A549 (cell line): ENCODE data around the gene RUNX2.

Experiments used
- CTCF ChIP-seq: fragments of >200 bp; sonication (Bioruptor Twin); formaldehyde crosslinking; IDR thresholded peaks from 3 replicates; pipeline ENCODE4 v1.5.1; 2016
- HOXA7 ChIP-seq: fragments of 250-450 bp; sonication (Bioruptor Pico); IDR thresholded peaks from 2 replicates; pipeline ENCODE4 v1.5.0; 2020; ENCODE audit warnings: mild to moderate bottlenecking, moderate library complexity
- JUN ChIP-seq, 2 experiments: fragments of >200 bp; sonication (Bioruptor Twin); formaldehyde crosslinking; IDR thresholded peaks; 2 replicates in 1 of 2; 3 replicates in 1 of 2; pipeline ENCODE4 v1.6.1; 2016 to 2017
- NR3C1 ChIP-seq: fragments of >200 bp; sonication (Bioruptor Twin); formaldehyde crosslinking; IDR thresholded peaks from 3 replicates; pipeline ENCODE4 v1.6.1; 2017
- PBX3 ChIP-seq: IDR thresholded peaks from 2 replicates; pipeline ENCODE4 v1.6.1; 2012
- USF2 ChIP-seq: fragments of 450-650 bp; IDR thresholded peaks from 2 replicates; pipeline ENCODE4 v1.6.1; 2014; ENCODE audit warnings: antibody characterized with exemption

- TF ChIP-seq PBX3 (no peak), CTCF (no peak), USF2 (no peak), JUN (IDR thresholded peaks at IDR 0.05) (no peak), NR3C1 (no peak), HOXA7 (CRISPR knock-in tag) (no peak)
These were observed at the start of gene RUNX2 for GRCh38 chr6:45327956-45328522.
